GM23248 (cell line): Measurements from ENCODE around the gene CELSR1. TPM values are rescaled to one million over a fixed set of nuclear protein-coding genes. Genes with fewer than 3 reads are reported as not detected.

ENCODE experiments used
- DNase-seq: peaks from one replicate; pipeline ENCODE4 v3.0.0-alpha.2; 2015
- H2AFZ ChIP-seq: fragments of 200-600 bp; sonication (generic); 2 replicates; pipeline ENCODE4 v1.6.1; 2016; ENCODE audit warnings: antibody characterized with exemption
- H3F3A ChIP-seq: fragments of 200-600 bp; sonication (generic); 2 replicates; pipeline ENCODE4 v1.6.1; 2016; ENCODE audit warnings: mild to moderate bottlenecking, antibody characterized with exemption, mixed run types; ENCODE audit not compliant: insufficient read depth
- H3K27ac ChIP-seq: fragments of 200-600 bp; sonication (generic); 2 replicates; pipeline ENCODE4 v1.5.1; 2016; ENCODE audit warnings: mild to moderate bottlenecking
- H3K27me3 ChIP-seq: fragments of 200-600 bp; sonication (generic); replicated peaks from 2 replicates; pipeline ENCODE4 v1.6.1; 2016; ENCODE audit warnings: mild to moderate bottlenecking; ENCODE audit not compliant: insufficient read depth
- H3K36me3 ChIP-seq: fragments of 200-600 bp; sonication (generic); 2 replicates; pipeline ENCODE4 v1.6.1; 2016; ENCODE audit warnings: low read depth, mild to moderate bottlenecking
- H3K4me1 ChIP-seq: fragments of 200-600 bp; sonication (generic); 2 replicates; pipeline ENCODE4 v1.6.1; 2016; ENCODE audit warnings: mild to moderate bottlenecking; ENCODE audit not compliant: insufficient read depth
- H3K4me2 ChIP-seq: fragments of 200-600 bp; sonication (generic); one replicate; pipeline ENCODE4 v1.6.1; 2016; ENCODE audit warnings: mild to moderate bottlenecking; ENCODE audit not compliant: unreplicated experiment
- H3K4me3 ChIP-seq: fragments of 200-600 bp; sonication (generic); 2 replicates; pipeline ENCODE4 v1.5.1; 2016; ENCODE audit warnings: mild to moderate bottlenecking
- H3K79me2 ChIP-seq: fragments of 200-600 bp; sonication (generic); 2 replicates; pipeline ENCODE4 v1.6.1; 2016; ENCODE audit warnings: mild to moderate bottlenecking; ENCODE audit not compliant: insufficient read depth
- H3K9ac ChIP-seq: fragments of 200-600 bp; sonication (generic); 2 replicates; pipeline ENCODE4 v1.6.1; 2016; ENCODE audit warnings: mild to moderate bottlenecking
- H3K9me2 ChIP-seq: fragments of 200-600 bp; sonication (generic); 2 replicates; pipeline ENCODE4 v1.6.1; 2016; ENCODE audit warnings: mixed run types, mild to moderate bottlenecking, moderate library complexity; ENCODE audit not compliant: insufficient read depth
- H3K9me3 ChIP-seq: fragments of 200-600 bp; sonication (generic); one replicate; pipeline ENCODE4 v1.6.1; 2017; ENCODE audit warnings: low read depth
- H4K20me1 ChIP-seq: fragments of 200-600 bp; sonication (generic); 2 replicates; pipeline ENCODE4 v1.6.0; 2016; ENCODE audit not compliant: insufficient read depth
- EZH2 ChIP-seq: fragments of 200-600 bp; sonication (generic); IDR thresholded peaks from 2 replicates; pipeline ENCODE4 v1.6.1; 2018; ENCODE audit warnings: antibody characterized with exemption, mild to moderate bottlenecking; ENCODE audit not compliant: insufficient read depth, poor library complexity, severe bottlenecking
- EZH2phosphoT487 ChIP-seq: fragments of 200-600 bp; sonication (generic); IDR thresholded peaks from 2 replicates; pipeline ENCODE4 v1.6.1; 2018; ENCODE audit warnings: antibody characterized with exemption, moderate library complexity, mild to moderate bottlenecking, low read depth; ENCODE audit not compliant: insufficient read depth
- WGBS, 2 experiments: methylation state at CpG; one replicate each; pipeline ENCODE4 v1.1.6; 2015 to 2017; ENCODE audit warnings: low lambda C conversion rate in 2 of 2, low coverage in 1 of 2; ENCODE audit errors: missing lambda C conversion rate in 2 of 2; 5-methylcytosine and 5-hydroxymethylcytosine counted together
- in situ Hi-C: fragments of 300-500 bp; cut with MboI; formaldehyde crosslinking; loops from 2 replicates; pipeline ENCODE4 v1.15.0; 2020
- polyA plus RNA-seq: library from polyadenylated mRNA; unstranded; fragments of >200 nt; fragmentation: Nextera tagmentation; extraction: Ambion mirVana; gene quantifications from 2 replicates; pipeline ENCODE4 v1.2.1, GENCODE V29; 2016
- total RNA-seq: library from RNA; depleted of rRNA; stranded (reverse); fragments of >200 nt; shearing (Covaris generic); gene quantifications from 2 replicates; pipeline ENCODE4 v1.2.3, GENCODE V29; 2014

Gene CELSR1
- total and polyA plus RNA-seq, 2 experiments from 2014 or later, result 0.23 to 0.54 TPM

DNA sequence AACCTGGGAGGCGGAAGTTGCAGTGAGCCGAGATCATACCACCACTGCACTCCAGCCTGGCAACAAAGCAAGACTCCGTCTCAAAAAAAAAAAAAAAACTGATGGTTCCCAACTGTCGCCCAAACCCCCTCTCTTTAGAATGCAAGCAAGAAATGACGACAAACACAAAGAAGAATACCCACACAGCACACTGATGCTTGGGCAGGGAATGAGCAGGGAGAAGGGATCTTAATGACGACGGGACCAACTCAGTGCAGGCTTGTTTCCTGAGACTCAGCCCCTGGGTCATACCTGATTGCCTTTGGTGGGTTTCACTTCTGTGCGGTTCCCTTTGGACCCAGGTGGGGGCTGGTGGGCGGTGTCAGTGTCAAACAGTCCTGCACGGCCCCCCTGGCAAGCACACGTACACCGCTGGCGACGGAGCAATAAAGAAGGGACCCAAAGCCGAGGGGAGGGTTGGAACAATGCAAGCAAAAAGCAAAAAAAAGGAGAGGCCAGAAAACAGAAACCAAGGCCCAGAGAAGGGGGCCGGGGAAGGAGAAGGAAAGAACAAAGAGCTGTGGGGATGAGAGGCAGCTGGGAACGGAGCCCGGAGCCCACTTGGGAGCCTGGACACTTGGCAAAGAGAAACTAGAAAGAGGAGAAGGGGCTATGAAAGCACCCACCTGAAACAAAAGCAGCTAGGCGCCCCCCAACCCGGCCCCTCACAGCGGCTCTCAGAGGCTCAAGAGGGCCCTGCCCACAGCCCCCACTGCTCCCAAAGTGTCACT lies 99.6 kb downstream of the CELSR1 start:
- DNase-seq, result no peak
- TF ChIP-seq EZH2 (no peak), EZH2phosphoT487 (no peak)
- Histone ChIP-seq H2AFZ (no peak overlapping the region), H3K9me3 (no peaks in the 10 kb centered on the region), H3K9ac (no peak overlapping the region), H3K27ac (no peak overlapping the region), H3K4me1 (no peaks in the 10 kb centered on the region), H3K27me3 (peaks cover 19% of the 10 kb centered on the region; the same call in 1 of the 2 replicates), H3K79me2 (no peaks in the 10 kb centered on the region), H3K4me2 (no peak overlapping the region), H3K36me3 (no peaks in the 10 kb centered on the region), H3F3A (no peaks in the 10 kb centered on the region), H4K20me1 (no peaks in the 10 kb centered on the region), H3K9me2 (no peaks in the 10 kb centered on the region), H3K4me3 (no peak overlapping the region)
- WGBS, 2 experiments, result 36 to 41% methylated on average over 21 of the region's 21 CpGs
- in situ Hi-C loops, result loop anchor here (10.0 kb wide), 1 partner anchor 57 kb away; no protein-coding TSS in a partner anchor

GRCh38 chr22:46436595-46437175 lies 100.7 kb downstream of the CELSR1 start:
- Histone ChIP-seq H3K9me3 (no peaks in the 10 kb centered on the region), H3K9me2 (no peaks in the 10 kb centered on the region), H3K27ac (no peak overlapping the region), H3K4me2 (no peak overlapping the region), H3K4me3 (no peak overlapping the region), H2AFZ (no peak overlapping the region), H3K79me2 (no peaks in the 10 kb centered on the region), H3K4me1 (no peaks in the 10 kb centered on the region), H3F3A (no peaks in the 10 kb centered on the region), H3K9ac (no peak overlapping the region), H3K27me3 (peaks cover 19% of the 10 kb centered on the region; the same call in 1 of the 2 replicates), H4K20me1 (no peaks in the 10 kb centered on the region), H3K36me3 (no peaks in the 10 kb centered on the region)
- DNase-seq, result peak; percentile 38
- in situ Hi-C loops, result loop anchor here (10.0 kb wide), 1 partner anchor 58 kb away; no protein-coding TSS in a partner anchor
- TF ChIP-seq EZH2 (no peak), EZH2phosphoT487 (no peak)
- WGBS, 2 experiments, result 68 to 70% methylated on average over 8 of the region's 8 CpGs

DNA sequence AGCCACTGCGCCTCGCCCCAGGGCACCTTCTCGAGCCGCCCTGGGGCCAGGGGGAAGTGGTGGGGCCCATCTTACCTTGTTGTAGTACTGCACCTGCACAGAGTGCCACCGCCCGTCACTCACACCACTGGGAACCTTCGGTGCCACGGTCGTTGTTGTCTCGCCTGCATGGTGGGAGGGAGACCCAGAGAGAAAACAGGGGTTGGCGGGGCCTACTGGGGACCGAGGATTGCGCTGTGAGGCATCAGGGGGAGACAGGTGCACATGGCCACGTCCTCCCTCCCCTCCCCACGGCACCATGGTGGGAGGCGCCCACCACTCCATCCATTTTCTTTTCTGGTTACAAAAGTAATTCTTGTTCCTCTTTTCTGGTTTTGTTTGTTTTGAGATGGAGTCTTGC lies 104.1 kb downstream of the CELSR1 start:
- no peaks in the 10 kb centered on the region for H3K36me3 ChIP-seq
- H3K4me3 ChIP-seq, result no peak overlapping the region
- H3K9me2 ChIP-seq, result no peaks in the 10 kb centered on the region
- no peak overlapping the region for H2AFZ ChIP-seq
- H3K9ac ChIP-seq, result no peak overlapping the region
- in situ Hi-C loops, result loop anchor here (10.0 kb wide), 1 partner anchor 61 kb away; no protein-coding TSS in a partner anchor
- H3K4me2 ChIP-seq, result no peak overlapping the region
- H3K9me3 ChIP-seq, result no peaks in the 10 kb centered on the region
- DNase-seq, result no peak
- H4K20me1 ChIP-seq, result no peaks in the 10 kb centered on the region
- H3K79me2 ChIP-seq, result no peaks in the 10 kb centered on the region
- H3K27me3 ChIP-seq, result peaks cover 27% of the 10 kb centered on the region
- no peak overlapping the region for H3K27ac ChIP-seq
- H3K4me1 ChIP-seq, result no peaks in the 10 kb centered on the region
- no peak for TF ChIP-seq EZH2
- no peak for TF ChIP-seq EZH2phosphoT487
- no peaks in the 10 kb centered on the region for H3F3A ChIP-seq
- 83 to 88% methylated on average over 12 to 16 of the region's 16 CpGs for WGBS, 2 experiments

DNA sequence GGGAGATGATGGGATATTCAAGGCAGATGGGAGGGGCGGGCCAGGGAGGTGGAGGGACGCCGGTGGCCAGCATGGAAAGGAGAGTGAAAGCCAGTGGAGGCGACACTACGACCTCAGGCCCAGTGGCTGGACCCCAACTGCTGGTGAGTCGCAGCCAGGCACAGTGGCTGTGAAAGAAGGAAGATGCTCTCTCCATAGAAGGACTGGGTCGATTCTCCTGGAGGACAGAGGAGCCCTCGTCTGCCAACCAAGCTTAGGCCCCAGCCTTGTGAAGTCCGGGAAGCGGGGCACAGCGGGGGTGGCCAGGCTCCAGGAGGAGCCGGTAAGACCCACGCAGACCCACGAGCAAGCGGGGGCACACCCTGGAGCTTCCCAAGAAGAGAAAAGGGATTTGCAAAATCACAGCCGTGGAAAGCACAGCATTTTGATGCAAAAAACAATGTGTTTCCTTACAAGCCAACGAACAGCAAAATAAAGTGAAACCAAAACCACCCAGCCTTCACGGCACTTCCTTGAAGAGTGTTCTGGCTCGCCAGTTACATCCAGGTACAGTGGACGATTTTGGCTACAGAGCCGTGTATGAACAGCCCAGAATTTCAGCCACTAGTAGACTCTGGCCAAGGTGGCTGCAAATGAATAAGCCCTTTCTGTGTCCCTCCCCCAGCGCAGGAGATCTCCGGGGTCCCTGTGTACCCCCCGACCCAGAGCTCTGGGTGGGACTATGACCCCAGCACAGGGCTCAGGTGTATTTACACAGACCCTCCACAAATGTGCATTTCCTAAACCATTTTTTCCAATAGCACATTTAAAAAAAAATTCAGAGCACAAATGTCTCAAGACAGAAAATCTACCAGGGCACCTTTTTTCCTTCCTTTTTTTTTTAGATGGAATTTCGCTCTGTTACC lies 105.0 kb downstream of the CELSR1 start:
- no peak for TF ChIP-seq EZH2phosphoT487
- TF ChIP-seq EZH2, result no peak
- no peaks in the 10 kb centered on the region for H3F3A ChIP-seq
- H3K36me3 ChIP-seq, result no peaks in the 10 kb centered on the region
- 69 to 70% methylated on average over 23 to 25 of the region's 25 CpGs for WGBS, 2 experiments
- peaks cover 18% of the 10 kb centered on the region for H3K27me3 ChIP-seq
- no peaks in the 10 kb centered on the region for H3K9me3 ChIP-seq
- H2AFZ ChIP-seq, result no peak overlapping the region
- H3K9me2 ChIP-seq, result no peaks in the 10 kb centered on the region
- no peaks in the 10 kb centered on the region for H3K79me2 ChIP-seq
- no peak overlapping the region for H3K4me3 ChIP-seq
- H3K4me2 ChIP-seq, result no peak overlapping the region
- H4K20me1 ChIP-seq, result no peaks in the 10 kb centered on the region
- no peaks in the 10 kb centered on the region for H3K4me1 ChIP-seq
- in situ Hi-C loops, result loop anchor here (10.0 kb wide), 1 partner anchor 62 kb away; no protein-coding TSS in a partner anchor
- H3K9ac ChIP-seq, result no peak overlapping the region
- no peak for DNase-seq
- H3K27ac ChIP-seq, result no peak overlapping the region
